IMR-90 (cell line): ENCODE measurements around the gene CYP26B1. TPM values are rescaled to one million over a fixed set of nuclear protein-coding genes. Genes with fewer than 3 reads are reported as not detected.
A peak's percentile ranks its signal among the peaks of the same experiment; 100 is the strongest.

ENCODE experiments used
- ATAC-seq: fragments of 200-7000 bp; cut with Tn5 transposase; 2 replicates; pipeline ENCODE4 v1.9.1; 2020; ENCODE audit warnings: low read depth, mild to moderate bottlenecking, moderate library complexity
- BruUV-seq: library from RNA; stranded (reverse); fragments of 400-500 nt; replicated peaks from 2 replicates; lab custom pipeline; 2021; lab: Mats Ljungman, UMichigan
- CTCF ChIA-PET: fragments of 300-600 bp; formaldehyde crosslinking; extraction: SDS; loops from one replicate; lab custom pipeline; 2021; ENCODE audit warnings: antibody characterized with exemption; lab: Yijun Ruan, JAX
- POLR2A ChIA-PET: fragments of 300-600 bp; sonication (Branson Sonifier 250); formaldehyde crosslinking; loops from one replicate; lab custom pipeline; 2022; ENCODE audit warnings: antibody characterized with exemption; ENCODE audit not compliant: unreplicated experiment; lab: Charles Lee
- DNase-seq: peaks from one replicate; pipeline ENCODE4 v3.0.0; 2013
- H2AFZ ChIP-seq: replicated peaks from 2 replicates; pipeline ENCODE3; 2013; ENCODE audit warnings: low read length, mild to moderate bottlenecking; ENCODE audit not compliant: poor library complexity
- H2AK5ac ChIP-seq: 2 replicates; pipeline ENCODE4 v1.6.1; 2013; ENCODE audit warnings: low read depth, low read length, inconsistent platforms
- H2AK9ac ChIP-seq: replicated peaks from 2 replicates; pipeline ENCODE3; 2013; ENCODE audit warnings: mild to moderate bottlenecking, low read depth, low read length, moderate library complexity; ENCODE audit not compliant: poor library complexity
- H2BK120ac ChIP-seq: 2 replicates; pipeline ENCODE4 v1.6.1; 2013; ENCODE audit warnings: low read depth, low read length, inconsistent platforms
- H2BK15ac ChIP-seq: 3 replicates; pipeline ENCODE4 v1.6.1; 2013; ENCODE audit warnings: low read depth, low read length, inconsistent platforms
- H2BK20ac ChIP-seq: 2 replicates; pipeline ENCODE4 v1.6.1; 2013; ENCODE audit warnings: low read depth, mild to moderate bottlenecking, inconsistent platforms, low read length, moderate library complexity
- H2BK5ac ChIP-seq: 2 replicates; pipeline ENCODE4 v1.6.1; 2013; ENCODE audit warnings: mild to moderate bottlenecking, low read depth, low read length, inconsistent platforms; ENCODE audit not compliant: poor library complexity, severe bottlenecking
- H3K14ac ChIP-seq: replicated peaks from 2 replicates; pipeline ENCODE4 v1.6.1; 2013; ENCODE audit warnings: low read depth, low read length, inconsistent platforms
- H3K18ac ChIP-seq: 2 replicates; pipeline ENCODE4 v1.6.1; 2013; ENCODE audit warnings: low read depth, low read length, control low read depth
- H3K23ac ChIP-seq: 2 replicates; pipeline ENCODE4 v1.6.1; 2013; ENCODE audit warnings: low read depth, low read length, inconsistent platforms
- H3K27ac ChIP-seq: 2 replicates; pipeline ENCODE4 v1.5.1; 2013; ENCODE audit warnings: mild to moderate bottlenecking, control low read depth, low read length; ENCODE audit not compliant: insufficient read depth
- H3K27me3 ChIP-seq: 2 replicates; pipeline ENCODE4 v1.6.1; 2013; ENCODE audit warnings: low read length; ENCODE audit not compliant: control insufficient read depth, insufficient read depth
- H3K36me3 ChIP-seq: 2 replicates; pipeline ENCODE4 v1.6.1; 2013; ENCODE audit warnings: low read length, mixed read lengths; ENCODE audit not compliant: control insufficient read depth, insufficient read depth
- H3K4ac ChIP-seq: 2 replicates; pipeline ENCODE4 v1.6.1; 2013; ENCODE audit warnings: low read depth, low read length, inconsistent platforms
- H3K4me1 ChIP-seq: 2 replicates; pipeline ENCODE4 v1.6.1; 2013; ENCODE audit warnings: low read length, mixed read lengths; ENCODE audit not compliant: control insufficient read depth, insufficient read depth
- H3K4me2 ChIP-seq: 2 replicates; pipeline ENCODE4 v1.6.1; 2013; ENCODE audit warnings: low read depth, mild to moderate bottlenecking, control low read depth, low read length, moderate library complexity
- H3K4me3 ChIP-seq: 2 replicates; pipeline ENCODE4 v1.5.1; 2013; ENCODE audit warnings: low read depth, mild to moderate bottlenecking, control low read depth, low read length, moderate library complexity; ENCODE audit not compliant: insufficient read depth
- H3K56ac ChIP-seq: 2 replicates; pipeline ENCODE4 v1.6.1; 2013; ENCODE audit warnings: low read length, inconsistent platforms; ENCODE audit not compliant: insufficient read depth; ENCODE audit errors: extremely low read depth
- H3K79me1 ChIP-seq, 2 experiments: 2 replicates each; pipeline ENCODE4 v1.6.1; 2013; ENCODE audit warnings: low read length in 2 of 2, inconsistent platforms in 1 of 2, low read depth in 1 of 2
- H3K9ac ChIP-seq: 2 replicates; pipeline ENCODE4 v1.6.1; 2013; ENCODE audit warnings: low read depth, low read length, control low read depth
- H3K9me1 ChIP-seq: 2 replicates; pipeline ENCODE4 v1.6.1; 2013; ENCODE audit warnings: low read length, inconsistent platforms; ENCODE audit not compliant: insufficient read depth
- H3K9me3 ChIP-seq: 2 replicates; pipeline ENCODE4 v1.6.1; 2013; ENCODE audit warnings: low read length; ENCODE audit not compliant: control insufficient read depth, insufficient read depth
- H4K20me1 ChIP-seq: 2 replicates; pipeline ENCODE4 v1.6.1; 2013; ENCODE audit warnings: low read length, inconsistent platforms; ENCODE audit not compliant: insufficient read depth
- H4K5ac ChIP-seq: 2 replicates; pipeline ENCODE4 v1.6.1; 2013; ENCODE audit warnings: mild to moderate bottlenecking, low read depth, low read length, control low read depth
- H4K8ac ChIP-seq, 2 experiments: 2 replicates each; pipeline ENCODE4 v1.6.1; 2013; ENCODE audit warnings: low read depth in 2 of 2, low read length in 2 of 2, control low read depth in 1 of 2, inconsistent platforms in 1 of 2
- H4K91ac ChIP-seq: 2 replicates; pipeline ENCODE4 v1.6.1; 2013; ENCODE audit warnings: low read depth, low read length, inconsistent platforms; ENCODE audit not compliant: insufficient read depth
- CEBPB ChIP-seq: IDR thresholded peaks from 2 replicates; pipeline ENCODE4 v1.6.1; 2012; ENCODE audit warnings: low read depth, low read length, improper control_type of control experiment
- FOS ChIP-seq: fragments of 150-350 bp; IDR thresholded peaks from 2 replicates; pipeline ENCODE4 v1.6.1; 2016; ENCODE audit warnings: low read depth, low read length
- MAZ ChIP-seq: IDR thresholded peaks from 2 replicates; pipeline ENCODE4 v1.6.1; 2012; ENCODE audit warnings: low read depth, mild to moderate bottlenecking, low read length, improper control_type of control experiment, moderate library complexity, borderline replicate concordance
- NFE2L2 ChIP-seq: fragments of 150-350 bp; IDR thresholded peaks from 2 replicates; pipeline ENCODE4 v1.6.1; 2016; ENCODE audit warnings: low read depth, mild to moderate bottlenecking, low read length
- POLR2A ChIP-seq: IDR thresholded peaks from 2 replicates; pipeline ENCODE4 v1.6.1; 2012; ENCODE audit warnings: mild to moderate bottlenecking, low read depth, low read length
- RCOR1 ChIP-seq: IDR thresholded peaks from 2 replicates; pipeline ENCODE4 v1.6.1; 2012; ENCODE audit warnings: mild to moderate bottlenecking, low read length, improper control_type of control experiment; ENCODE audit not compliant: insufficient replicate concordance
- SMC3 ChIP-seq: fragments of 150-350 bp; IDR thresholded peaks from 2 replicates; pipeline ENCODE4 v1.6.1; 2016; ENCODE audit warnings: low read depth, mild to moderate bottlenecking, antibody characterized with exemption, low read length, moderate library complexity
- WGBS, 2 experiments: methylation state at CpG; one replicate each; pipeline versions ENCODE4 v1.1.5 to v1.1.7; 2013; ENCODE audit warnings: missing lambda C conversion rate in 2 of 2; ENCODE audit not compliant: insufficient read length in 1 of 2; ENCODE audit errors: extremely low coverage in 2 of 2; 5-methylcytosine and 5-hydroxymethylcytosine counted together
- dilution Hi-C: fragments of 300-500 bp; cut with HindIII; formaldehyde crosslinking; loops from one replicate; pipeline ENCODE4 v1.14.3; 2018; ENCODE audit warnings: low sequenced_read_pairs; ENCODE audit not compliant: unreplicated experiment
- in situ Hi-C: fragments of 300-500 bp; cut with MboI; formaldehyde crosslinking; loops from 3 replicates; pipeline ENCODE4 v1.14.3; 2019; ENCODE audit warnings: low sequenced_read_pairs, inconsistent platforms, mixed read lengths
- intact Hi-C: fragments of 100-400 bp; cut with micrococcal nuclease; formaldehyde crosslinking; loops from 2 replicates; pipeline ENCODE4 v1.10.0; 2022
- polyA plus RNA-seq, 3 experiments: library from polyadenylated mRNA; depleted of rRNA; stranded (reverse); fragments of >200 nt; gene quantifications; 2 replicates each; pipeline ENCODE4 v1.2.3, GENCODE V29; 2012; ENCODE audit warnings: low replicate concordance in 1 of 3
- total RNA-seq: library from RNA; depleted of rRNA; stranded (reverse); fragments of >200 nt; gene quantifications from 2 replicates; pipeline ENCODE4 v1.2.3, GENCODE V29; 2012
- TF ChIP-seq, protein P1 (sequence below): conservative IDR thresholded peaks from 2 replicates; pipeline ENCODE4 v1.5.1; 2012; ENCODE audit warnings: mild to moderate bottlenecking, low read depth, low read length, improper control_type of control experiment
- TF ChIP-seq, protein P2 (sequence below): fragments of 150-350 bp; IDR thresholded peaks from 2 replicates; pipeline ENCODE4 v1.6.1; 2017; ENCODE audit warnings: mild to moderate bottlenecking, antibody characterized with exemption, low read length, low read depth

Gene CYP26B1
- total and polyA plus RNA-seq, 2 of the 4 experiments (the other 2 are of a cell fraction), result 0.02 TPM; not detected in 1

DNA sequence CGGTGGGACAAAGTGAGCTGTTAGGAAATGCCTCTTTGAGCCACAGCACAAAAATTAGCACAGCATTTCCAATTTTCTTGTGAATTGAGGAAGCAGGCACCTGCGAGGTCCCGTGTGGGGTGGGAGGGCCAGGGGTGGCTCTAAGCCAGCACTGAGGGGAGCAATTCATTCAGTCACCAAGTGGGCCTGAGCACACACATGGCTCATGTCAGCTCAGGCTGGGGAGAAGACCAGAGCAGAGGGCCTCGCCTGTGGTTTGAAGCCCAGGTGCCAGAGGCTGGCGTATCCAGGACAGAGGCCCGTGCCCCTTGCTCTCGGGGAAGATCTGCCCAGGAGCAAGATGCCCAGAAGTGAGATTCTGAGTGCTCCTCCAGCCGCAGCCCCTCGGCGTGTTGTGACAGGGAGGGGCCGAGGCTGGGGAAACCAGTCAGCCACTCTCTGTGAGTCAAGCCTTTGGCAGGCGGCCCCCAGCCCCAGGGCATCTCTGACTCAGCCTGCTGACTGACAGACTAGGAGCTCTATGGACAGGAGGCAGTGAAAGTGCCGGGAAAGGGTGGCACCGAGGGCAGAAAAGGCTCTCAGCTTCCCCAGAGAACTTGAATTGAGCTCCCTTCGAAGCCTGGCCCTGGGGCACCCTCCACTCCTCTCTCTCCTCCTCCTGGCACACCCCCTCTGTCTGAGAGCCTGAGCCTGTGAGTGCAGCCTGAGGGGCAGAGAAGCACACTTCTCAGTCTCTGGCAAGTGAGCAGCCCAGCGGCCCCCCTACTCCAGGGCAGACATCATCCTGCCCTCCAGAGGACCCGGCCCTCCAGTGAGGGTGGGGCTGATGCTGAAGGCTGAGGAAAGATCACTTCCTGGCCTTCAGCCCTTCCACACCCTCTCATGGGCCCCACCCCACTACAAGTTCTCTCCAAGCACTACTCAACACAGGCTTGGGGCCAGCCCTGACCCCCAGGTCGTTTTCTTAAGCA lies 32.3 kb downstream of the CYP26B1 start:
- Histone ChIP-seq H3K9me1 (no peaks in the 10 kb centered on the region), H2AK9ac (no peak overlapping the region), H4K8ac (0 out of 4 replicates have a peak overlapping the region, but pooled peaks of 1 of the 2 experiments have one; percentile 40), H3K23ac (no peak overlapping the region), H3K56ac (no peak overlapping the region), H2AFZ (peak overlapping the region; percentile 88), H4K20me1 (no peaks in the 10 kb centered on the region), H2BK5ac (peak overlapping the region; percentile 10), H2BK20ac (no peak overlapping the region), H3K4me3 (no peak overlapping the region), H3K36me3 (no peaks in the 10 kb centered on the region), H3K18ac (no peak overlapping the region), H3K4me2 (peak overlapping the region; percentile 10; the same call in 1 of the 2 replicates), H3K14ac (no peak overlapping the region), H3K27ac (no peak overlapping the region), H3K4me1 (peaks cover 11% of the 10 kb centered on the region; the same call in 1 of the 2 replicates), H3K9ac (no peak overlapping the region), H2BK15ac (no peak overlapping the region; the same call in 2 of the 3 replicates), H4K5ac (no peak overlapping the region), H2AK5ac (no peak overlapping the region; the same call in 1 of the 2 replicates), H3K79me1 (no peaks in the 10 kb centered on the region), H3K27me3 (peaks cover 8% of the 10 kb centered on the region), H3K4ac (peak overlapping the region; percentile 29; the same call in 1 of the 2 replicates), H2BK120ac (no peak overlapping the region; the same call in 1 of the 2 replicates), H4K91ac (peak overlapping the region; percentile 33; the same call in 1 of the 2 replicates), H3K9me3 (no peaks in the 10 kb centered on the region)
- TF ChIP-seq CEBPB, result no peak
- TF ChIP-seq SMC3, result no peak
- no peak for TF ChIP-seq NFE2L2
- no peak for TF ChIP-seq RCOR1
- TF ChIP-seq, protein P1, sequence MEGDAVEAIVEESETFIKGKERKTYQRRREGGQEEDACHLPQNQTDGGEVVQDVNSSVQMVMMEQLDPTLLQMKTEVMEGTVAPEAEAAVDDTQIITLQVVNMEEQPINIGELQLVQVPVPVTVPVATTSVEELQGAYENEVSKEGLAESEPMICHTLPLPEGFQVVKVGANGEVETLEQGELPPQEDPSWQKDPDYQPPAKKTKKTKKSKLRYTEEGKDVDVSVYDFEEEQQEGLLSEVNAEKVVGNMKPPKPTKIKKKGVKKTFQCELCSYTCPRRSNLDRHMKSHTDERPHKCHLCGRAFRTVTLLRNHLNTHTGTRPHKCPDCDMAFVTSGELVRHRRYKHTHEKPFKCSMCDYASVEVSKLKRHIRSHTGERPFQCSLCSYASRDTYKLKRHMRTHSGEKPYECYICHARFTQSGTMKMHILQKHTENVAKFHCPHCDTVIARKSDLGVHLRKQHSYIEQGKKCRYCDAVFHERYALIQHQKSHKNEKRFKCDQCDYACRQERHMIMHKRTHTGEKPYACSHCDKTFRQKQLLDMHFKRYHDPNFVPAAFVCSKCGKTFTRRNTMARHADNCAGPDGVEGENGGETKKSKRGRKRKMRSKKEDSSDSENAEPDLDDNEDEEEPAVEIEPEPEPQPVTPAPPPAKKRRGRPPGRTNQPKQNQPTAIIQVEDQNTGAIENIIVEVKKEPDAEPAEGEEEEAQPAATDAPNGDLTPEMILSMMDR, result no peak
- peak; percentile 81 for TF ChIP-seq FOS
- TF ChIP-seq MAZ, result peak; percentile 89; the same call in 1 of the 2 replicates
- TF ChIP-seq, protein P2, sequence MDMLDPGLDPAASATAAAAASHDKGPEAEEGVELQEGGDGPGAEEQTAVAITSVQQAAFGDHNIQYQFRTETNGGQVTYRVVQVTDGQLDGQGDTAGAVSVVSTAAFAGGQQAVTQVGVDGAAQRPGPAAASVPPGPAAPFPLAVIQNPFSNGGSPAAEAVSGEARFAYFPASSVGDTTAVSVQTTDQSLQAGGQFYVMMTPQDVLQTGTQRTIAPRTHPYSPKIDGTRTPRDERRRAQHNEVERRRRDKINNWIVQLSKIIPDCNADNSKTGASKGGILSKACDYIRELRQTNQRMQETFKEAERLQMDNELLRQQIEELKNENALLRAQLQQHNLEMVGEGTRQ, result no peak
- TF ChIP-seq POLR2A, result no peak
- dilution Hi-C loops (no loop called here), in situ Hi-C loops (no loop called here), intact Hi-C loops (no loop called here)
- peak; percentile 73 for DNase-seq
- BruUV-seq, result no TSS peak
- peak; percentile 87 for ATAC-seq
- POLR2A ChIA-PET, result no interaction called here
- CTCF ChIA-PET, result interaction anchor here (0.7 to 0.9 kb wide), 2 partner anchors 12 to 14 kb away, joined by 4 to 6 read pairs; no protein-coding TSS in a partner anchor
- WGBS, 2 experiments, result 0% methylated on average over 3 of the region's 18 CpGs; no CpG with 5 or more reads in 1 of the 2 experiments
